Stimulated activated CD4-positive, alpha-beta T cell treated with anti-CD3 and anti-CD28 coated beads, Interleukin-2, amount 100 ng/mL, for 4 hours (primary cell): Measurements from ENCODE around the gene F7.
"Not testable (repeated sequence)": the region's sequence is repeated elsewhere in the genome, so short reads cannot be mapped to it uniquely, and the experiment has no call there.

Source experiments
- DNase-seq: peaks from one replicate; pipeline ENCODE4 v3.0.0-alpha.2; 2020; ENCODE audit warnings: low read depth

F7 gene

GRCh38 chr13:113105032-113105920 lies at the start of gene F7:
Gene F7 (plus strand): TSS chr13:113105791. CDS start chr13:113105842, 51 bp downstream.
- no peak for DNase-seq

DNA sequence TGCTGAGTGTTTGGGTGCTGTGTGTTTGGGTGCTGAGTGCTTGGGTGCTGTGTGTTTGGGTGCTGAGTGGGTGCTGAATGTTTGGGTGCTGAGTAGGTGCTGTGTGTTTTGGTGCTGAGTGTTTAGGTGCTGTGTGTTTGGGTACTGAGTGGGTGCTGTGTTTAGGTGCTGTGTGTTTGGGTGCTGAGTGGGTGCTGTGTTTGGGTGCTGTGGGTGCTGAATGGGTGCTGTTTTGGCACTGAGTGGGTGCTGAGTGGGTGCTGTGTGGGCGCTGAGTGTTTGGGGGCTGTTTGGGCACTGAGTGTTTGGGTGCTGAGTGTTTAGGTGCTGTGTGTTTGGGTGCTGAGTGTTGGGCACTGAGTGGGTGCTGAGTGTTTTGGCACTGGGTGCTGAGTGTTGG lies 48.5 kb upstream of the F7 start:
- DNase-seq = no peak

GRCh38 chr13:113057559-113057958 lies 48.0 kb upstream of the F7 start:
- DNase-seq = not testable (repeated sequence)

- no peak for DNase-seq
Observed at GRCh38 chr13:113058129-113058987, 47.2 kb upstream of the F7 start.

DNA sequence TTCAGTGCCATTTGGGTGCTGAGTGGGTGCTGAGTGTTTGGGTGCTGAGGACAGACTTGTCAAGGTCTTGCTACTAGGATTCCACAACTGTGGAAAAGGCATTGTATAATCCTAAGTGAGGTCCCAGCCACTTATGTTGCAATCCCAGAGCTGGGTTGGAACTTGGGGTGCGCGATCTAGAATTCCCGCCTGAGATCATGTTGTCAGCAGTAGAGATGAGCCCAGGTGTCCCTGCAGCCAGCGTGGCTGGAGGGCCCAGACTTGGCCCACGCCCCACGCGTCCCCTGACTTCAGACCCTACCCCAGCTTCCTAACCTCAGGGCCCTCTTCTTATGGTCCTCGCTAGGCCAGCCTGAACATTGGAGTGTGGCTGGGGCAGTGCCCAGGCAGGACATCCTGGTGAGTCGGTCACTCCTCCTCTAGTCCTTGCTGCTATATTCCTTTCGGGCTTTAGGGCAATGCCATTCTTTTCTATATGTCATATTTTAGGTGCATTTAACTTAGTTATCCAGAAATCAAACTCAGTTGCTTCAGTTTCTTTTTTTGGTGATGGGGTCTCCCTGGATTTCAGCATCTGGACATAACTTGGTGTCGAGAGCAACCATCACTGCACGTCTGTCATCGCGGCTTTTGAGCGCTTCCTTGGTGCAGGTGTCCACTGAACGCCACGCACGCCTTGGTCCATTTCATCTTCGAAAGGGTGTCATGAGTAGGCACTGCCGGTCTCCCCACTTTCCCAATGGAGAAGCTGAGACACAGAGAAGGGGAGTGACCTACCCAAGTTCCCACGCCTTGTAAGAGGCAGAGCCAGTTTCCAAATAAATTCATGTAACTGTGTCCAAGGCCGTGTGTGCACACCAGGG lies 46.4 kb upstream of the F7 start:
- no peak for DNase-seq

DNA sequence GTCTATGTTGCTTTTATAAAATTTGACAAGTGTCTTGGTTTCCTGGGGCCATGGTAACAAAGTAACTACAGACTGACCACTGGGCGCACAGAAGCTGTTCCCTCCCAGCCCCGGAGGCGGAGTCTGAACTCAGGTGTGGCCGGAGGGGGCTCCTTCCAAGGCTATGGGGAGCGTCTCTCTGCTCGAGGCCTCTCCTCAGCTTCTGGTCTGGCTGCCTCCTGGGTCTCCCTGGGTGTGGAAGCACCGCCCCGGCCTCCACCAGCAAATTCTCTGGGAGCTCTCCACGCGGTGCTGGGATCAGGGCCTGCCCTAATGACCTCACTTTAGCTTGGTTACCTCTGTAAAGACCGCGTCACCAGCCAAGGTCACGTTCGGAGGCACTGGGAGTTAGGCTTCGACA lies 45.7 kb upstream of the F7 start:
- no peak for DNase-seq

- DNase-seq = no peak
Observed at GRCh38 chr13:113060557-113061270, 44.9 kb upstream of the F7 start.

- no peak for DNase-seq
Observed at GRCh38 chr13:113061271-113061625, 44.3 kb upstream of the F7 start.

GRCh38 chr13:113061796-113062425 lies 43.7 kb upstream of the F7 start:
- DNase-seq = no peak

DNA sequence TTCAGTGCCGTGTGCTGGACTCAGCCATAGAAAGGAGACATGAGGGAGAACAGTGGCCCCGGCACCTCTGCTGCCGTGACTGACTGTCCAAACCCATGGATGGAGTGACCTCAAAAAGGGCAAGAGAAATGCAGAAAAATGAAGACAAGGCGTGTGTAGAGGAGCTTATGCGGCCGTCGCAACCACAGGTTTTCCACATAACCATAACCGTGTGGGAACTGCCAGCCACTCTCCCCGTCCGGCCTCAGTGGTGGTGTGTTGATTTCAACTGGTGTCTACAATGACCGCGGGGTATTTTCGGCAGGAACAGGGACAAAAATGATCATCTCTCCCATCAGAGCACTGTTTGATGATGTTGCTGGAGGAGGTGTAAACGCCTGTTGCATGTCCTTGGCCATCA lies 42.9 kb upstream of the F7 start:
- no peak for DNase-seq

GRCh38 chr13:113063091-113063491 lies 42.5 kb upstream of the F7 start:
- no peak for DNase-seq

DNA sequence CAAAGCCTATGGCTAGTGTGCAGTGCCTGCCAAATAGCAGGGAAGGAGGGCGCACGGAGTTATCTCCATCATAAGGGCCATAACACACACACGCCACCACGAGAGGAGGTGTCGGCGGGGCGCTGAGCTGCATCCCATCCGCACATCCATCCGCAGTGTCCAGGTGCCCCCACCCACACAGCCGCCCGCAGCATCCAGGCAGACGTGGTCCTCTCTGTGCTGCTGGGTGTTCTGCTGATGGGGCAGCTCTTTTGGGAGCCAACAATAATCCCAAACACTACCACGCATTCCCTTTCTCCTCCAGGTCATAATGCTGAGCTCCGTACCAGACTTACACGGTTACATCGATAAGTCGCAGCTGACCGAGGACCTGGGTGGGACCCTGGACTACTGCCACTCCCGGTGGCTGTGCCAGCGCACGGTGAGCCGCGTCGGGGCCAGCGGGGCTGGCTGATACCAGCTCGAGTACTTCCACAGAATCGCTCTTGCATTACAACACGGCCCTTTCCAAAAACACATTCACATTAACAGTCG lies 41.5 kb upstream of the F7 start:
- no peak for DNase-seq

- DNase-seq = no peak
Observed at GRCh38 chr13:113064534-113065405, 40.8 kb upstream of the F7 start.

DNA sequence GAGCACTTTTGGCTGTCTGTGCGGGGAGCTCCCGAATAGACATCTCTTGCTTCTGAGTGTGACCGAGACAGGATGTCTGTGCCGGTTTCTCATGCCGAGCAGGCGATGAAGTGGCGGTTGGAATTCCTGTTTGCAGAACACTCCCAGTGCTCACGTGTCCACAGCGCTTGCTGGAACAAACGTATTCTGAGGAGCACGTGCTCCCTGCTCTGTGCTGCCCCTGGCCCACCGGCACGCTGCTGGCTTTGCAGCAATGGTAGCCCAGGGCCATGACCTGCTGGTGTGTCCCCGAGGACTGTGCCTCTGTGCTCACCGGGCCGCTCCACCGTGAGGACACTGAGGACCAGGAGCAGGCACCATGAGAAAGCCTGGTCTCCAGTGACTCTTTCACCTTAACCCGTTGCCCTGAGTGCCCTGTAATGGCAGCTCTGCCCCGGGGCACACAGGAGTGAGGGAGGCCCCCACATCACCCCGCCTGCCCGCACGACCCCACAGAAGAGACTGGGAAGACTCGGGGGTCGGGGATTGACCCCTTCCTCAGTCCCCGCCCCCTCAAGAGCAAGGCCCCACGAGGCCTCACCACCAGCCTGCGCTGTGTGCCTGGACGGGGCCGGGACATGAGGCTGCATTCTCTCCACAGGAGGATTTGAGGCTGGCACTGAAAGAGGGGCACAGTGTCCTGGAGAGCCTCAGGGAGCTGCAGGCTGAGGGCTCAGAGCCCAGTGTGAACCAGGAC lies 40.0 kb upstream of the F7 start:
- DNase-seq = no peak

DNA sequence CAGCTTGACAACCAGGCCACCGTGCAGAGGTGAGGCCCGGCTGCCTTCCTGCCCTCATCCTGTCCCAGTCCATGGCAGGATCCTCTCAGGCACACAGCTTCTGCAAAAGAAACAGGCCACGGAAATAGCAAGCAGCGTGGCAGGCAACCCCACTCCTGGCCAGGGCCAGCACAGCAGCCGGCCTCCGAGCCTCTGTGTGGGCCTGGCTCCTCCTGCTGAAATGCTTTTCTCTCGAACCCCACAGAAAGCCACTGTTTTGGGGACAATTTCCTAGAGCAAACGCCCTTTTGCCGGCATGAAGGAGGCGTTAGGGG lies 39.5 kb upstream of the F7 start:
- DNase-seq = no peak

- DNase-seq = no peak
Observed at GRCh38 chr13:113066746-113067145, 38.8 kb upstream of the F7 start.

DNA sequence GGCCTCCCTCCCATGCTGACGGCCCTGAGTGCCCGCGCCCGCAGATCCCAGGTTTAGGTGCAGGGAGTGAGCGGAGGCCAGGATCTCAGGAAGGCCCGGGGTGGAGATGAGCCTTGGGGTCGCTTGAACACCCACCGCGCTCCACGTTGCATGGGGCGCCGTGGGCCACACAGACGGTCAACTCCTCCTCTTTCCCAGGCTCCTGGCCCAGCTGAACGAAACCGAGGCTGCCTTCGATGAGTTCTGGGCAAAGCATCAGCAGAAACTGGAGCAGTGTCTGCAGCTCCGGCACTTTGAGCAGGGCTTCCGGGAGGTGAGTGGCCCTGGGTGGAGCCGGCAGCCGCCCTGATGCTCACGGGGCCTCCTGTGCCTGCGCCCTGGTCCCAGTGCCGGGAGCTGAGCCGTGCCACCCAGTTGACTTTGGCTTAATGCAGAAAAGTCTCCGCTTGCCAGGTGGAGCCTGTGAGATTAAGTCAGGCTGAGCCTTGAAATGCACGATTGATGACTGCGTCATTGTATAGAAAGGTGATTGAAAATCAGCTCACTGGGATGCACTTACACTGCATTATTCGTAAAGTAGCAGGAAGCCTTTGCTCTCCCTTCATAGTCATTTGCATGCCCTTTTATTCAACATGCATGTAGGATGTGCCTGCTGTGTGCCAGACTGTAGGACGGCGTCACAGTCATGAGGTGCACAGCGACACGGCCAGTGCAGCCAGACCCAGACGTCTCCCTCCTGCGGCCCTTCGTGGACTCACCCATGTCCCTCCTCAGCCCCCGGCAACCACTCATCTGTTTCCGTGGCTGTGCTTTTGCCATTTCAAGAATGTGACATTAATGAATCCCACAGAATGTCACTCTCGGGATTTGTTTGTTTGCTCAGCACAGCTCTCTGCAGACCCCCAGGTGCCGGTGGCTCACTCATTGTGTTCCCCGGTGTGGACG lies 35.5 kb upstream of the F7 start:
- DNase-seq = no peak

DNA sequence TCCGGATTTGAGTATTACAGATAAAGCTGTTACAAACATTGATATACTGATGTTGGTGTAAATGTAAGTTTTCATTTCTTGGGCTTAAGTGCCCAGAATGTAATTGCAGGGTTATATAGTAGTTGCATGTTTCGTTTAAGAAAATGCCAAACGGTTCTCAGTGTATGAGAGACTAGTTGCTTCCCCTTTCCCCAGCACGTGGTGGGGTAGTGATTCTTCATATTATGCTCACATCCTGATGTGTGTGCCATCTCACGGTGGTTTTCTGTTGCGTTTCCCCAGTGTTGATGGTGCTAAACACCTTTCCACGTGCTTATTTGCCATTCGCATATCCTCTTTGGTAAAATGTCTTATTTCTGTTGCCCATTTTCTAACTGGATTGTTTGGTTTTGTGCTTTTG lies 34.7 kb upstream of the F7 start:
- no peak for DNase-seq
